Heart left ventricle (tissue), 13 donors: ENCODE measurements around the gene SLX4.

Experiments used
- POLR2A ChIP-seq, 2 donors: fragments of 450-650 bp; IDR thresholded peaks; one replicate each; pipeline ENCODE4 v1.6.1; 2017; ENCODE audit warnings: antibody characterized with exemption in 2 of 2, mild to moderate bottlenecking in 2 of 2, moderate library complexity in 2 of 2
- TF ChIP-seq, protein P1 (sequence below), 12 donors: fragments of 200-600 bp; sonication (generic) in 4 of 12; IDR thresholded peaks; one replicate each; pipeline versions ENCODE4 v1.5.0 to v1.8.0; 2018 to 2022; ENCODE audit warnings: antibody characterized with exemption in 12 of 12, mild to moderate bottlenecking in 5 of 12
- donor health status: ischemic (EF 13 %, LVEDD 7.1; RV severe dilation, severe dysfunction).
- donor health status: DM: no; HTN: yes; CAD: no.
- donor health status: DM: no; HTN: no; CAD: no.
- donor health status: ischemic (EF 25% LVEDD 6.9; RV normal size, moderate dysfunction).
- donor health status: ischemic (EF 25% LVEDD 5.7; RV mildly dilated, moderate dysfunction).
- donor health status: ischemic (EF 35%, LVEDD 5.7; RV mildly dilated, moderate dysfunction).
- donor health status: nonischemic (EF 11% LVEDD 7.7; RV severe dilation, severe dysfunction).
- donor health status: DM: yes; HTN: yes; CAD: no.
- donor health status: PGD.
- donor health status: ischemic (EF 29% LVEDD 5.4; RV normal size, mild dysfunction).
- donor health status: nonischemic (EF 23%, LVEDD 6.1; RV moderate dilation, normal function).

DNA sequence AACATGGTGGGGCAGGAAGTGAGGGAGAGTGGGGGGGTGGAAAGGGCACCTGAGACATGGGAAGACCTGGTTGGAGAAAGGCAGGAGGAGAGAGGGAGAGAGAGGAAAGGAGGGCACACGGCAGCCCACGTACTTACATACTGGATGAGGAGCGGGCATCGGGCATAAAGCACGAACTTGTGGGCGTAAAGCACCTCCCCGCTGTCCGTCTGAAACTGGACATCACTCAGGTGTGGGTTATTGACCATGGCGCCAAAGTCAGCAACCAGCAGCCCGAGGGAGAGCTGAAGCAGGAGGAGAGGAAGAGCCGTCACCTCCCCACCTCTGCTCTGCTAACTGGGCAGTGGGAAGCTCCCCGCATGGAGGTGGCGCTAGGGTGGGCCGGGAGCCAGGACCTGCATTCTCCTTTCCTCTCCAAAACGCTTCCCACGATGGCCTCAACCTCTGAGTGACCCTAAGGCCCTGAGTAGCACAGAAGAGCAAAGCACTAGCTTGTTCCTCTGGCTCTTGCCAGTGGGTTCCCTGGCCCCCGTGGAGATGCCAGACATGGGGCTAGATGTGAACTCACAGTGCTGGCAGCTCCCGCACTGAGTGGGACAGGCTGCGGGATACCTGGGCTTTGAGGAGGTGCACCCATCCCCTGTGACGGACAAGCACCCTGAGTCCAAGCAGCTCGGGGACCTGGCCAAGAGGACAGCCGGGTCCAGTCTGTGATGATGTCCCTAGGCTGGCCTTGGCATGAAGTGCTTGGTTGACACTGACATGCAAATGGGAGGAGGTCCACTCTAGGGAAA is 16.9 kb downstream of the SLX4 start:
- TF ChIP-seq POLR2A (IDR thresholded peaks at IDR 0.05): no peak
- TF ChIP-seq, protein P1, sequence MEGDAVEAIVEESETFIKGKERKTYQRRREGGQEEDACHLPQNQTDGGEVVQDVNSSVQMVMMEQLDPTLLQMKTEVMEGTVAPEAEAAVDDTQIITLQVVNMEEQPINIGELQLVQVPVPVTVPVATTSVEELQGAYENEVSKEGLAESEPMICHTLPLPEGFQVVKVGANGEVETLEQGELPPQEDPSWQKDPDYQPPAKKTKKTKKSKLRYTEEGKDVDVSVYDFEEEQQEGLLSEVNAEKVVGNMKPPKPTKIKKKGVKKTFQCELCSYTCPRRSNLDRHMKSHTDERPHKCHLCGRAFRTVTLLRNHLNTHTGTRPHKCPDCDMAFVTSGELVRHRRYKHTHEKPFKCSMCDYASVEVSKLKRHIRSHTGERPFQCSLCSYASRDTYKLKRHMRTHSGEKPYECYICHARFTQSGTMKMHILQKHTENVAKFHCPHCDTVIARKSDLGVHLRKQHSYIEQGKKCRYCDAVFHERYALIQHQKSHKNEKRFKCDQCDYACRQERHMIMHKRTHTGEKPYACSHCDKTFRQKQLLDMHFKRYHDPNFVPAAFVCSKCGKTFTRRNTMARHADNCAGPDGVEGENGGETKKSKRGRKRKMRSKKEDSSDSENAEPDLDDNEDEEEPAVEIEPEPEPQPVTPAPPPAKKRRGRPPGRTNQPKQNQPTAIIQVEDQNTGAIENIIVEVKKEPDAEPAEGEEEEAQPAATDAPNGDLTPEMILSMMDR (IDR thresholded peaks at IDR 0.05): no peak
